SU-DHL-6 (cell line): Measurements from ENCODE around the gene IL36B.

Experiments used
- H2AFZ ChIP-seq: fragments of 200-600 bp; sonication (generic); 2 replicates; pipeline ENCODE4 v1.6.1; 2014; ENCODE audit warnings: low read depth, mild to moderate bottlenecking, moderate library complexity, mixed read lengths, antibody characterized with exemption, low read length; ENCODE audit not compliant: severe bottlenecking
- H3F3A ChIP-seq: fragments of 200-600 bp; shearing (Covaris generic); 2 replicates; pipeline ENCODE4 v1.6.0; 2016; ENCODE audit warnings: antibody characterized with exemption, mild to moderate bottlenecking; ENCODE audit not compliant: insufficient read depth
- H3K27ac ChIP-seq: fragments of 200-600 bp; sonication (generic); 2 replicates; pipeline ENCODE4 v1.5.1; 2016; ENCODE audit warnings: low read depth, mild to moderate bottlenecking, low read length, moderate library complexity, mixed read lengths
- H3K27me3 ChIP-seq: fragments of 200-600 bp; sonication (generic), shearing (Covaris generic); 2 replicates; pipeline ENCODE4 v1.6.0; 2014; ENCODE audit warnings: mild to moderate bottlenecking, low read length
- H3K36me3 ChIP-seq: fragments of 200-600 bp; sonication (generic); 2 replicates; pipeline ENCODE4 v1.6.1; 2014; ENCODE audit warnings: mild to moderate bottlenecking, low read length, mixed read lengths
- H3K4me2 ChIP-seq: fragments of 300-600, 200-600 bp; shearing (Covaris generic), sonication (generic); 2 replicates; pipeline ENCODE4 v1.6.0; 2014; ENCODE audit warnings: low read length, low read depth, mild to moderate bottlenecking; ENCODE audit not compliant: poor library complexity, severe bottlenecking
- H3K4me3 ChIP-seq: fragments of 200-600 bp; sonication (generic); 2 replicates; pipeline ENCODE4 v1.5.1; 2014; ENCODE audit warnings: antibody characterized with exemption, low read length, mild to moderate bottlenecking, mixed read lengths; ENCODE audit not compliant: insufficient read depth, poor library complexity, severe bottlenecking
- H3K79me2 ChIP-seq: fragments of 200-600 bp; sonication (generic); 2 replicates; pipeline ENCODE4 v1.6.1; 2014; ENCODE audit warnings: mild to moderate bottlenecking, low read length, moderate library complexity; ENCODE audit not compliant: insufficient read depth
- H3K9ac ChIP-seq: fragments of 200-600 bp; sonication (generic); 2 replicates; pipeline ENCODE4 v1.7.0; 2014; ENCODE audit warnings: mild to moderate bottlenecking, low read length
- H3K9me2 ChIP-seq: fragments of 200-600 bp; sonication (generic); replicated peaks from 2 replicates; pipeline ENCODE4 v1.6.1; 2014; ENCODE audit warnings: low read length; ENCODE audit not compliant: insufficient read depth
- H3K9me3 ChIP-seq: fragments of 200-600 bp; sonication (generic); 2 replicates; pipeline ENCODE4 v1.6.1; 2014; ENCODE audit warnings: low read length, mixed read lengths; ENCODE audit not compliant: insufficient read depth
- H4K20me1 ChIP-seq: fragments of 200-600 bp; sonication (generic); 2 replicates; pipeline ENCODE4 v1.6.1; 2014; ENCODE audit warnings: low read depth, mild to moderate bottlenecking, antibody characterized with exemption, low read length, moderate library complexity, mixed read lengths
- CTCF ChIP-seq: fragments of 200-600 bp; sonication (generic); IDR thresholded peaks from one replicate; pipeline ENCODE4 v1.5.1; 2017; ENCODE audit warnings: antibody characterized with exemption, mild to moderate bottlenecking, low read length, moderate library complexity; ENCODE audit not compliant: insufficient read depth, poor library complexity, severe bottlenecking
- EZH2phosphoT487 ChIP-seq: fragments of 200-600 bp; sonication (generic), shearing (Covaris generic); conservative IDR thresholded peaks from 2 replicates; pipeline ENCODE4 v1.6.1; 2018; ENCODE audit warnings: mild to moderate bottlenecking, antibody characterized with exemption, low read length, moderate library complexity, mixed read lengths

Gene IL36B

GRCh38 chr2:113034016-113034415 is 18.7 kb downstream of the IL36B start:
- no peaks in the 10 kb centered on the region for H4K20me1 ChIP-seq
- H3K27ac ChIP-seq: no peak overlapping the region
- H3K9ac ChIP-seq: no peak overlapping the region
- H3K4me3 ChIP-seq: no peak overlapping the region
- no peaks in the 10 kb centered on the region for H3K79me2 ChIP-seq
- H3K9me3 ChIP-seq: no peaks in the 10 kb centered on the region
- H3F3A ChIP-seq: no peaks in the 10 kb centered on the region
- no peaks in the 10 kb centered on the region for H3K9me2 ChIP-seq
- no peaks in the 10 kb centered on the region for H3K27me3 ChIP-seq
- H3K36me3 ChIP-seq: no peaks in the 10 kb centered on the region
- TF ChIP-seq CTCF: no peak
- TF ChIP-seq EZH2phosphoT487: no peak
- H2AFZ ChIP-seq: no peak overlapping the region
- H3K4me2 ChIP-seq: no peak overlapping the region

- Histone ChIP-seq H3K4me2 (no peak overlapping the region), H3K79me2 (no peaks in the 10 kb centered on the region), H4K20me1 (no peaks in the 10 kb centered on the region), H3K4me3 (no peak overlapping the region), H3K9ac (no peak overlapping the region), H3K27me3 (no peaks in the 10 kb centered on the region), H3K9me3 (no peaks in the 10 kb centered on the region), H3K36me3 (no peaks in the 10 kb centered on the region), H3F3A (no peaks in the 10 kb centered on the region), H3K27ac (no peak overlapping the region), H2AFZ (no peak overlapping the region), H3K9me2 (no peaks in the 10 kb centered on the region)
- TF ChIP-seq EZH2phosphoT487 (no peak), CTCF (no peak)
Measured at GRCh38 chr2:113032737-113033136, 19.9 kb downstream of the IL36B start.

GRCh38 chr2:113028112-113028511 is 24.6 kb downstream of the IL36B start:
- Histone ChIP-seq H3K27ac (no peak overlapping the region), H3K9ac (no peak overlapping the region), H3K79me2 (no peaks in the 10 kb centered on the region), H3K9me3 (no peaks in the 10 kb centered on the region), H3K36me3 (no peaks in the 10 kb centered on the region), H2AFZ (no peak overlapping the region), H3K27me3 (no peaks in the 10 kb centered on the region), H3K9me2 (no peaks in the 10 kb centered on the region), H4K20me1 (no peaks in the 10 kb centered on the region), H3K4me2 (no peak overlapping the region), H3F3A (no peaks in the 10 kb centered on the region), H3K4me3 (no peak overlapping the region)
- TF ChIP-seq EZH2phosphoT487 (no peak), CTCF (no peak)

- H3K27me3 ChIP-seq: no peaks in the 10 kb centered on the region
- H3K9ac ChIP-seq: no peak overlapping the region
- H2AFZ ChIP-seq: no peak overlapping the region
- H3K79me2 ChIP-seq: no peaks in the 10 kb centered on the region
- H3F3A ChIP-seq: no peaks in the 10 kb centered on the region
- H4K20me1 ChIP-seq: no peaks in the 10 kb centered on the region
- no peak for TF ChIP-seq CTCF
- no peak for TF ChIP-seq EZH2phosphoT487
- H3K4me2 ChIP-seq: no peak overlapping the region
- H3K27ac ChIP-seq: no peak overlapping the region
- no peaks in the 10 kb centered on the region for H3K9me2 ChIP-seq
- H3K4me3 ChIP-seq: no peak overlapping the region
- no peaks in the 10 kb centered on the region for H3K9me3 ChIP-seq
- H3K36me3 ChIP-seq: no peaks in the 10 kb centered on the region
Measured at GRCh38 chr2:113027691-113028090, 25.0 kb downstream of the IL36B start.
